Left hindlimb (tissue), 1 donor: ENCODE results near the gene DDHD1.
"Not testable (repeated sequence)": the region's sequence is repeated elsewhere in the genome, so short reads cannot be mapped to it uniquely, and the experiment has no call there.

Experiments used
- DNase-seq: peaks from one replicate; pipeline ENCODE4 v3.0.0-alpha.2; 2018

The DDHD1 gene

GRCh38 chr14:53151523-53152183 is 1.5 kb downstream of the DDHD1 start:
- DNase-seq: no peak

- DNase-seq: no peak
Observed at GRCh38 chr14:53149668-53150316, 3.3 kb downstream of the DDHD1 start.

- DNase-seq: no peak
Observed at GRCh38 chr14:53148671-53149070, 4.5 kb downstream of the DDHD1 start.

- no peak for DNase-seq
Observed at GRCh38 chr14:53147893-53148292, 5.2 kb downstream of the DDHD1 start.

- no peak for DNase-seq
Observed at GRCh38 chr14:53147208-53147607, 5.9 kb downstream of the DDHD1 start.

GRCh38 chr14:53146739-53147138 is 6.4 kb downstream of the DDHD1 start:
- DNase-seq: no peak

- DNase-seq: no peak
Observed at GRCh38 chr14:53144244-53144643, 8.9 kb downstream of the DDHD1 start.

GRCh38 chr14:53140585-53140984 is 12.5 kb downstream of the DDHD1 start:
- no peak for DNase-seq

- DNase-seq: no peak
Observed at GRCh38 chr14:53137568-53138203, 15.4 kb downstream of the DDHD1 start.

- DNase-seq: not testable (repeated sequence)
Observed at GRCh38 chr14:53130491-53130890, 22.6 kb downstream of the DDHD1 start.

GRCh38 chr14:53128303-53129028 is 24.7 kb downstream of the DDHD1 start:
- no peak for DNase-seq

- DNase-seq: no peak
Observed at GRCh38 chr14:53127832-53128231, 25.3 kb downstream of the DDHD1 start.

GRCh38 chr14:53127151-53127550 is 26.0 kb downstream of the DDHD1 start:
- DNase-seq: no peak

- no peak for DNase-seq
Observed at GRCh38 chr14:53126731-53127130, 26.4 kb downstream of the DDHD1 start.

GRCh38 chr14:53124786-53125185 is 28.3 kb downstream of the DDHD1 start:
- DNase-seq: no peak

- not testable (repeated sequence) for DNase-seq
Observed at GRCh38 chr14:53121419-53121818, 31.7 kb downstream of the DDHD1 start.

- DNase-seq: not testable (repeated sequence)
Observed at GRCh38 chr14:53117479-53117878, 35.6 kb downstream of the DDHD1 start.

GRCh38 chr14:53113989-53114388 is 39.1 kb downstream of the DDHD1 start:
- DNase-seq: no peak

- no peak for DNase-seq
Observed at GRCh38 chr14:53110096-53110495, 43.0 kb downstream of the DDHD1 start.

GRCh38 chr14:53109105-53110041 is 43.8 kb downstream of the DDHD1 start:
- DNase-seq: peak; percentile 37

- DNase-seq: no peak
Observed at GRCh38 chr14:53108292-53109104, 44.6 kb downstream of the DDHD1 start.
